Measurements from ENCODE around the gene RALGPS2.

DNA sequence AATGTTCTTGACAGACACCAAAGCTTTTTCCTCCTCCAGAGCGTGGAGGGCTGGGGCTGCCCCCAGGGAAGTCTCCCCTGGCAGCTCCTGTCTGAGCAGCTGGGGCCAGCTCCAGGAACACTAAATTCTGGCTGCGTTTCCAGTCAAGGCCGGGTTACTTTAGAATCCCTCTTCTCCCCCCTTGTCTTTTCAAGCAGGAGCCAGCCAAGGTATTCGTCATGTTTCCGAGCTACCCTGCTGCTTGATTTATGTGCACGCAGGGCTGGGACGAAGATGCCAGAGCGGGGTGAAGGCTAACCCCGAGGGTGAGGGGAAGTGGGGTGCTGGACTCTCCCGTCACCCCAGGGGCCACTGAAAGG is 213.9 kb downstream of the RALGPS2 start:
- TF ChIP-seq POLR2A (IDR thresholded peaks at IDR 0.05; ENCODE audit: low read depth, low read length), result no peak
- no peak for TF ChIP-seq TAF1 (IDR thresholded peaks at IDR 0.05; ENCODE audit: low read depth, low read length)
- no peak for TF ChIP-seq POLR2AphosphoS5 (IDR thresholded peaks at IDR 0.05; ENCODE audit: low read depth, low read length)
- no peak for TF ChIP-seq SPI1 (IDR thresholded peaks at IDR 0.05; ENCODE audit: low read depth, low read length)
- TF ChIP-seq PAX5 (IDR thresholded peaks at IDR 0.05; ENCODE audit: insufficient read depth, low read length, severe bottlenecking), result no peak
